Ectodermal cell (in vitro differentiated cells): ENCODE data around the gene CLSTN2.

Source experiments
- H3K27ac ChIP-seq: 2 replicates; pipeline ENCODE4 v1.7.0; 2013; ENCODE audit warnings: mild to moderate bottlenecking, low read depth, low read length; ENCODE audit not compliant: insufficient read depth, poor library complexity, severe bottlenecking
- H3K27me3 ChIP-seq: 2 replicates; pipeline ENCODE4 v1.7.0; 2013; ENCODE audit warnings: mild to moderate bottlenecking, low read length; ENCODE audit not compliant: insufficient read depth, control insufficient read depth, poor library complexity, severe bottlenecking
- H3K36me3 ChIP-seq: one replicate; pipeline ENCODE4 v1.7.0; 2013; ENCODE audit warnings: low read length; ENCODE audit not compliant: control insufficient read depth, insufficient read depth
- H3K4me1 ChIP-seq: one replicate; pipeline ENCODE4 v1.7.0; 2013; ENCODE audit warnings: low read length; ENCODE audit not compliant: control insufficient read depth, insufficient read depth
- H3K4me3 ChIP-seq: 2 replicates; pipeline ENCODE4 v1.7.0; 2013; ENCODE audit warnings: low read depth, low read length, control low read depth; ENCODE audit not compliant: insufficient read depth
- H3K9me3 ChIP-seq: 2 replicates; pipeline ENCODE4 v1.7.0; 2013; ENCODE audit warnings: mild to moderate bottlenecking, low read length, moderate library complexity; ENCODE audit not compliant: control insufficient read depth
- WGBS, 2 experiments: methylation state at CpG; one replicate each; pipeline ENCODE4 v1.1.7; 2013; ENCODE audit warnings: missing lambda C conversion rate in 2 of 2; 5-methylcytosine and 5-hydroxymethylcytosine counted together

Gene CLSTN2

DNA sequence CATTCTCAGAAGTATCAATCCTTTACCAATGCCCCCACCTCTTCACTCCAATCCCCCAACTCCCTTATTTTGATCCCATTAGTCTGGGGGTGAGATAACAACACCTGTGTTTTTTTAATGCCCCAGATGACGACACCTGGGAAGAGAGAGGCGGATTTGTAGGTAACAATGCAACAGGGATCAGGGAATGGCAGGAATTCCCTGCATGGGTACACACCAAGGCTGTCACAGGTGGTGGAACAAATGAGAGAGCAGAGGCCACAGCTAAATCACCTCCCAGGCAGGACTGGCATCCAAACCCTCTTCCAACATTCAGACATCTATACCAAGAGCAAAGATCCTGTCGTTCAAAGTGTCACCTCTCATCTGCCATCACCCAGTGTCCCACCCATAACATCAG is 423.7 kb downstream of the CLSTN2 start:
- 92% methylated on average over 3 of the region's 3 CpGs for WGBS, 2 experiments
- Histone ChIP-seq H3K9me3 (no peaks in the 10 kb centered on the region), H3K27ac (no peak overlapping the region), H3K27me3 (no peaks in the 10 kb centered on the region), H3K4me1 (no peaks in the 10 kb centered on the region), H3K36me3 (no peaks in the 10 kb centered on the region), H3K4me3 (no peak overlapping the region)

DNA sequence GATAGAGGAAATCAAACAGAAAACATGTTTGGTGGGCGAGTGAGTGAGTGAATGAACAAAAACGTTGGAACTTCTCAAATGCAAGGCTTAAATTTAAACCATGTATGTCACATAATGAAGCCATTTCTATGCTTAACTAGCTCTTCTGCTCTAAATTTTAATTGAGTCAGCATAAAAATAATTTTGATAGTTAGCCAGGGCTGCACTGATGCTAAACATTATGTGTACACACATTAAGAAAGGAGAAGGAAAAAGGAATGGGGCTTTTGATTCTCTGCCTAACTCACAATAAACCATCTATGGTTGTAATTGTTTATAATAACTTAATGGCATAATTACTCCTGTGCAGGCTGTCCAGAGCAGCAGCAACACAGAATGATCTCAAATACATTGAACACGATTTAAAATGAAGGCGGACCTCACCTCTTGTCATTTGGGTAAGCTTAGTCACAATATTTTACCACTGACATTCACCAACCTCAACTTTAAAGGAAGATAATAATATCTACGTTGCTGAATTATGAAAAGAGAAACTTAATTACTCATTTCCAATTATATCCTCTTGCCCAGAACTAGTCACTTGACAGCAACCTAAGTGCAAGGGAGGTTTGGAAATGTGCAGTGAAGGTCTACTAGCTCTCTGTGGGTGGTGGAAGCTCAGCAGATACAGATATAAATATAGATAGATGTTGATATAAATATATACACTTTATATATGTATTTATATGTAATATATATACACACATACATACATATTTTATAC is 424.4 kb downstream of the CLSTN2 start:
- Histone ChIP-seq H3K36me3 (no peaks in the 10 kb centered on the region), H3K27ac (no peak overlapping the region), H3K27me3 (no peaks in the 10 kb centered on the region), H3K4me1 (no peaks in the 10 kb centered on the region), H3K9me3 (no peaks in the 10 kb centered on the region), H3K4me3 (no peak overlapping the region)
- WGBS, 2 experiments: 67 to 70% methylated on average over 4 of the region's 5 CpGs

DNA sequence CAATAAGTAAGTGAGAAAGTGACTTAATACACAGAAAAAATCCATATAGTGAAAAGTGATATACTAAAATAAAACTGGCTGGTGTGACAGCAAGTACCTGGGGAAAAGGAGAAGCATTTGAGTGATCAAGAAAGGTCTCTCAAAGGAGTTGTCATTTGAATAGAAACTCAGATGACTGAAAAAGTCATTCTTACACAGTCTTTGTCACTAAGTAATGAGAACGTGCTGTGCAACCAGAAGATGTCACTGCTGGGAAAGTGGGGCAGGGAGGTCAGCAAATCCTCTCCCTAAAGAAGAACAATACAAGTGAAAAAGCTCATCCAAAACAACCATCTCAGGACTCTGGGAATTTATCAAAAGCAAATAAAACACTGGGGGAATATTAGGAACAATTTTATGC is 425.3 kb downstream of the CLSTN2 start:
- no peak overlapping the region for H3K27ac ChIP-seq
- no peaks in the 10 kb centered on the region for H3K27me3 ChIP-seq
- H3K9me3 ChIP-seq: no peaks in the 10 kb centered on the region
- H3K4me1 ChIP-seq: no peaks in the 10 kb centered on the region
- 0 to 11% methylated on average over 1 of the region's 1 CpG for WGBS, 2 experiments
- no peaks in the 10 kb centered on the region for H3K36me3 ChIP-seq
- no peak overlapping the region for H3K4me3 ChIP-seq

DNA sequence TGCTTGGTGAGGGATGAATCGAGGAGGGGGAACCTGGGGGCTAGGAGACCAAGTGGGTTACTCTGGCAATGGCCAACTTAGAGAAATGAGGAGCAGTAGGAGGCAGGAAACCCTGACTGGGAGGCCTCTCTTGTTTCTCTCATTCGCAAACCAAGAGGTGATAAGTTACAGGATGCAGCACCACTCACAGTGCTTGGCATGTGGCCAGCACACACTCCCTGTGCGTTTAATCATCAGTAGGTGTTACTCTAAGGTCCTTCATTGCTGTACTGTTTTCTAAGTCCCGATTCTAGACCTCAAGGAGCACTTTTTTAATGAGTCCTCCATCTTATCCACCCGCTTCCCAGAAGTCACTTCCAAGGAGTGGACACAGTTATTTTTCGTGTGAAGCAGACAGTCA is 428.8 kb downstream of the CLSTN2 start:
- Histone ChIP-seq H3K36me3 (no peaks in the 10 kb centered on the region), H3K4me1 (no peaks in the 10 kb centered on the region), H3K4me3 (no peak overlapping the region), H3K27ac (no peak overlapping the region), H3K9me3 (no peaks in the 10 kb centered on the region), H3K27me3 (no peaks in the 10 kb centered on the region)
- 94 to 95% methylated on average over 6 of the region's 6 CpGs for WGBS, 2 experiments

DNA sequence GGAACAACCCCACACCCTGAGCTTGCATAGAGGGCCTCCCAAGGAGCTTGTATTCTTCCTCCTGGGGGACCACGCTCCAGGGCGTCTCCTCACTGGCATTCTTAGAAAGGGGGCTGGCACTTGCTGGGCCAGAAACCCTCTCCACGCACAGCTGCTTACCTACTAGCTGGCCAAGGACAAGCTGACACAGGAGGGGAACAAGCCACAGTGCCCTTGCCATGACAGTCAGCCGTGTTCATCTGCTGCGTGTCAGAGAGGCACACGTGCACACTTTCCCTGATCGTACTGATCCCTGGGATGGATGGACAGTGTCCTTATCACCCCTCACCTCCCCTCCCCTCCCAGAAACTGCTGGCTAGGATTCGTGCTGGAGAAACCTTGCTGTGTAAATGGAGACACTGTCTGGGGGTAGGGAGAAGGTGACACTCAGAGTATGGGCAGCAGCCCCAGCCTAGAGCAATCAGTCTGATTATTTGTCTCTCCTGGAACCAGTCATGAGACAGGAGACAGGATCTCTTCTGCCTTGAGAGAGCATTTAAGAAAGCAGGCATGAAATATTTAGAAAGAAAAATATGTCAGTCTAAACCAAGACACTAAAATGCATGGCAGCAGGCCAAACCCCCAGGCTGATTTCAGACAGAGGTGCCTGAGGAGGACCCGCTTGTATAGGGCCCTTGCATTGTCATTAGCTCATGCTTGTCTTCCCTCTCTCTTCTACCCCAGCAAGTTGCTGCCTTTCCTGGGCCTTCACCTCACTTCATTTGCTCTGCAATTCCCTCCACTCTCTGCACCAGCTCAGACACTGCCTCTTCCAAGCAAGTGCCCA is 431.1 kb downstream of the CLSTN2 start:
- 93 to 94% methylated on average over 9 of the region's 9 CpGs for WGBS, 2 experiments
- Histone ChIP-seq H3K9me3 (no peaks in the 10 kb centered on the region), H3K27ac (no peak overlapping the region), H3K36me3 (no peaks in the 10 kb centered on the region), H3K27me3 (no peaks in the 10 kb centered on the region), H3K4me1 (no peaks in the 10 kb centered on the region), H3K4me3 (no peak overlapping the region)

DNA sequence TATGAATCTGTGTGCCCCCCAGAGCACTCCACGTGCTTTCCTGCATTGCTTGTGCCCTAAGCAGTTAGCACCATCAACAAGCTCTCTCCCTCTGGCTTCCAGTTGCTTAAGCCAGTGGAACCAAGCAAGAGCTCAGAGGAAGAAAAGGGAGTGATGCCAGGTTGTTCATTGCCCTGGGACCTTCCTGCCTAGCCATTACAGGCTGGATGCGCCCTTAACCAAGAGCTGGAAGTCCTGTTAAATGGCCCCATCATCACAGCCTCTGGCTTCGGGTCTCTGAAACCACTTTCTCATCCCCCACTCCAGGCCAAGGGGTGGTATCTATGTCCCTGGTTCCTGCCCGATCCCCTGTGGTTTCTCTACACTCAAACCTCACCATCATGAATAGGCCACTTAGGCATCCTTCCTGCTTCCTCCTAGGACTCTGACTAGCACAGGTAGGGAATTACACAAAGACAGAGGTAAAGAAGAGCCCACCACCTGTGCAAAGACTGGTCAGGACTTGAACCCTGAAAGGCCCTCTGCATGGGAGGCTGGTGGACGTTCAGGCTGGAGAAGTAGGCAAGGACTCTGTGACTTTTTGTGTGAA is 433.3 kb downstream of the CLSTN2 start:
- Histone ChIP-seq H3K27ac (no peak overlapping the region), H3K9me3 (no peaks in the 10 kb centered on the region), H3K27me3 (no peaks in the 10 kb centered on the region), H3K4me1 (no peaks in the 10 kb centered on the region), H3K4me3 (no peak overlapping the region), H3K36me3 (no peaks in the 10 kb centered on the region)
- 90 to 96% methylated on average over 5 of the region's 5 CpGs for WGBS, 2 experiments

DNA sequence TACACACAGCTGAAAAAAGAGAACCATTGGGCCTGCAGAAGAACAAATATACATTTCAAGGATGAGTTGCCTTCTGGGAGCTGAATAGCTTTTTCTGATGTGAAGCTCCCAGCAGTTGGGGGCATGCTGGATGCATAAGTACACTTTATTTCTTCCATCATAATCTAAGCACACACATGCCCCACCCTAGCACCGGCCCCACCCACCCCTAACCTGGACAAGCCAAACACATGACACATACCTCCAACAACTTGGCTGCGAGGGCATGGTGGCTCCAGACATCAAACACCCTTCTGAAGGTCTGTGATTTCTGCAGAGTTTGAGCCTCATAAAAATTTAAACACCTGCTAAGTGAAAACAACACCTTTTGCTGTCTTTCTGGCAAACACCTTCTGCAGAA is 435.7 kb downstream of the CLSTN2 start:
- no peak overlapping the region for H3K4me3 ChIP-seq
- H3K9me3 ChIP-seq: no peaks in the 10 kb centered on the region
- no peak overlapping the region for H3K27ac ChIP-seq
- no peaks in the 10 kb centered on the region for H3K36me3 ChIP-seq
- no peaks in the 10 kb centered on the region for H3K4me1 ChIP-seq
- 43 to 47% methylated on average over 2 of the region's 2 CpGs for WGBS, 2 experiments
- no peaks in the 10 kb centered on the region for H3K27me3 ChIP-seq

DNA sequence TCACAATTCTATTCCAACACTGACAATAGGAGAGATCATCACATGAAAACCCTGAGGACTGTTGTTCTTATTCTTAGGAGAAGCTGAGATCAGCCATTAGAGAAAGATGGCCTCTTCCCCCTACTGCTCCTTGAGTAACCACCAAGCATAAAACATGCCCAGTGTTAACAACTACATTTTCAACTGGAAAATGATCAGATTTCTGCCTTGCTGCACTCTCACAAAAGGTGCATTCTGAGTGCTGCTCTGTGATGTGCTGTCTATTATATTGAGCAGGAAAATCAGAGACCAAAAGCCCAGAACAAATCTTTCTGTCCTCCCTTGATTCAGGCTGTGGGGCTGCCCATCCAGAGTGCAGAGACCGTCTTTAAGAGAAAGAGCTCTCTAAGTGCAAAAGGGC is 438.2 kb downstream of the CLSTN2 start:
- WGBS, 2 experiments: 86 to 100% methylated on average over 1 of the region's 1 CpG
- H3K27ac ChIP-seq: no peak overlapping the region

DNA sequence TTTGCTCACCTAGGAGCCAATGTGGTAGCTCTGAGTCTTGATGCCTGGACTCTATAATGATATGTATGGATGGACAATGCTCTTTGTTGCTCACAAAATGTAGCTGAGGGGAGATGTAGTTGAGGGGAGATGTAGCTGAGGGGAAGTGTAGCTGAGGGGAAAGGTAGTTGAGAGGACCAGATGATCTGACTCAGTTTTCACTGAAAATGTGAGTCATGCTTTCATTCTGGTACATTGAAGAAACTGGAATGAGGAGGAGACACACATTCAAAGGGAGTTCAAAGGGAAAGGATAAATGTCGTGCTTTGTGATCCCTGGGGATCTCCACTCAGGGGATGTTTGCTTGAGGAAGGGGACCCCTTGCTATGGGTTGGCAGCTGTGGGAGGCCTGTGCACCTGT is 440.0 kb downstream of the CLSTN2 start:
- no peaks in the 10 kb centered on the region for H3K4me1 ChIP-seq
- no peak overlapping the region for H3K27ac ChIP-seq
- H3K9me3 ChIP-seq: no peaks in the 10 kb centered on the region
- no peaks in the 10 kb centered on the region for H3K36me3 ChIP-seq
- no peak overlapping the region for H3K4me3 ChIP-seq
- H3K27me3 ChIP-seq: no peaks in the 10 kb centered on the region
- 69 to 73% methylated on average over 1 of the region's 1 CpG for WGBS, 2 experiments

More for the DNA sequence above, 438.2 kb downstream of the CLSTN2 start:
- Histone ChIP-seq H3K9me3 (no peaks in the 10 kb centered on the region), H3K36me3 (no peaks in the 10 kb centered on the region), H3K4me1 (no peaks in the 10 kb centered on the region), H3K27me3 (no peaks in the 10 kb centered on the region), H3K4me3 (no peak overlapping the region)

DNA sequence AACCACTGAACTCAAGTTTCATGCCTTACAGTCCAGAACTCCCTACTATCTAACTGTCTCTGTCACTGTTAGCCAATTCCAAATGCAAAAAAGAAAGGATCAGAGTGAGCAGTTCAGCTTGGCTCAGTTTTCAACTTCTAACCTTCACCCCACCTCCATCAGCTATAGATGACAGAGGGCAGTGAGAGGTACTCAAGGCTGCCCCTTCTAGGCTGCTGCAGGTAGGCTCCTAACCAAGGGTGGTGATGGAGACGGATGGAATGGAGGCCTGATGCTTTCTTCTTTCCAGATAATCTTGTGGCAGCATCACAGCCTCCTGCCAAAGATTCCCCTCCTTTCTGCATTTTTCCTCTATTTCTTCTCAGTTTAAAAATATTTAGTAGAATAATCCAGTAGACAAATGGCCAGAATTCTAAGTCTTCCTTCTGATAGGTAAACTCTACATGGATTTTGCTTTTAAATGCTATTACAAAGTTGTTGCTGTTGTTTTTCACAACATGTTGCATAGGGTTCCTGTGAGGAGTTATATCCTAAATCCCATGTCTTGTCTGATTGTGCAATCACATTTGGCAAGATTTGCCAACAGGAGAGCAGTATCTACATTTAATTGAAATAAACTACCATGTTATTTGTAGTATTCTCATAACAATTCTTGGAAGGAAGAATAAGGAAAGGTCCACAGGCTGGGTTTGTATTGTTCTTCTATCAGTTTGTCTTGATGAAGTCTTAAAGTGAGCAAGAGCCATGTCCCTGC is 441.3 kb downstream of the CLSTN2 start:
- no peak overlapping the region for H3K27ac ChIP-seq
- H3K9me3 ChIP-seq: no peaks in the 10 kb centered on the region
- no peaks in the 10 kb centered on the region for H3K4me1 ChIP-seq
- H3K36me3 ChIP-seq: no peaks in the 10 kb centered on the region
- no peaks in the 10 kb centered on the region for H3K27me3 ChIP-seq
- H3K4me3 ChIP-seq: no peak overlapping the region
- 83 to 91% methylated on average over 1 of the region's 1 CpG for WGBS, 2 experiments
